Lower leg skin (tissue), 3 donors: ENCODE measurements around the gene SEZ6.

Experiments used
- POLR2A ChIP-seq, 2 donors: fragments of 450-650 bp; IDR thresholded peaks; one replicate each; pipeline ENCODE4 v1.6.1; 2016 to 2017; ENCODE audit warnings: antibody characterized with exemption in 2 of 2, mild to moderate bottlenecking in 1 of 2, moderate library complexity in 1 of 2
- TF ChIP-seq, protein P1 (sequence below), 3 donors: fragments of 450-650 bp; IDR thresholded peaks; one replicate each; pipeline ENCODE4 v1.5.1; 2016; ENCODE audit warnings: antibody characterized with exemption in 3 of 3, mild to moderate bottlenecking in 3 of 3, moderate library complexity in 2 of 3

DNA sequence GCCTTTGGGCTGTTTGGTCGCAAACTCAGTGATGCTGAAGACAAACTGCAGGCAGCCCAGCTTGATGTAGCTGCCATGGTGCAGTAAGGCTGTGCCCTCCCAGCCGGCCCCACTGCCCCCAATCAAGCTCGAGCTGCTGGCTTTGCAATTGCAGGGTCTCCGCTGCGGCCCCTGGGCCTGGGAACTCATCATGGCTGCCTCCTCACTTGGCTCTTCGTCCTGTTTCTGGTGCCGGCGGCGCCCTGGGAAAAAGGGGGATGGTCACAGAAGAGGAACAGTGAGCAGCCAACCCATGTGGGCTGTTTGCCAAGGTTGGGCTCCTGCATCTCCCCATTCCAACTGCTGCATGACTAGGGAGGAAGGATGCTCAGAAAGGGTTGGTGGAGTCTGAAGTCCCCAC is 99.6 kb downstream of the SEZ6 start:
- no peak for TF ChIP-seq POLR2A (IDR thresholded peaks at IDR 0.05)
- TF ChIP-seq, protein P1, sequence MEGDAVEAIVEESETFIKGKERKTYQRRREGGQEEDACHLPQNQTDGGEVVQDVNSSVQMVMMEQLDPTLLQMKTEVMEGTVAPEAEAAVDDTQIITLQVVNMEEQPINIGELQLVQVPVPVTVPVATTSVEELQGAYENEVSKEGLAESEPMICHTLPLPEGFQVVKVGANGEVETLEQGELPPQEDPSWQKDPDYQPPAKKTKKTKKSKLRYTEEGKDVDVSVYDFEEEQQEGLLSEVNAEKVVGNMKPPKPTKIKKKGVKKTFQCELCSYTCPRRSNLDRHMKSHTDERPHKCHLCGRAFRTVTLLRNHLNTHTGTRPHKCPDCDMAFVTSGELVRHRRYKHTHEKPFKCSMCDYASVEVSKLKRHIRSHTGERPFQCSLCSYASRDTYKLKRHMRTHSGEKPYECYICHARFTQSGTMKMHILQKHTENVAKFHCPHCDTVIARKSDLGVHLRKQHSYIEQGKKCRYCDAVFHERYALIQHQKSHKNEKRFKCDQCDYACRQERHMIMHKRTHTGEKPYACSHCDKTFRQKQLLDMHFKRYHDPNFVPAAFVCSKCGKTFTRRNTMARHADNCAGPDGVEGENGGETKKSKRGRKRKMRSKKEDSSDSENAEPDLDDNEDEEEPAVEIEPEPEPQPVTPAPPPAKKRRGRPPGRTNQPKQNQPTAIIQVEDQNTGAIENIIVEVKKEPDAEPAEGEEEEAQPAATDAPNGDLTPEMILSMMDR (IDR thresholded peaks at IDR 0.05), result no peak
